IPS-20b (cell line): ENCODE results near the gene BNC2.
"Not testable (repeated sequence)": the region's sequence is repeated elsewhere in the genome, so short reads cannot be mapped to it uniquely, and the experiment has no call there.

ENCODE experiments used
- H3K27ac ChIP-seq: one replicate; pipeline ENCODE4 v1.5.1; 2013; ENCODE audit warnings: low read length
- H3K27me3 ChIP-seq: 2 replicates; pipeline ENCODE4 v1.6.1; 2013; ENCODE audit warnings: mild to moderate bottlenecking, low read length, inconsistent platforms; ENCODE audit not compliant: insufficient read depth
- H3K36me3 ChIP-seq: 2 replicates; pipeline ENCODE4 v1.6.1; 2013; ENCODE audit warnings: low read depth, mild to moderate bottlenecking, inconsistent platforms, low read length, moderate library complexity; ENCODE audit not compliant: insufficient read depth
- H3K4me1 ChIP-seq: 2 replicates; pipeline ENCODE4 v1.6.1; 2013; ENCODE audit warnings: mild to moderate bottlenecking, control low read depth, inconsistent platforms, low read length, moderate library complexity; ENCODE audit not compliant: insufficient read depth
- H3K4me3 ChIP-seq: 2 replicates; pipeline ENCODE4 v1.5.1; 2013; ENCODE audit warnings: mild to moderate bottlenecking, low read length, inconsistent platforms
- H3K9ac ChIP-seq: 2 replicates; pipeline ENCODE4 v1.6.1; 2013; ENCODE audit warnings: low read depth, mild to moderate bottlenecking, inconsistent platforms, low read length, moderate library complexity
- H3K9me3 ChIP-seq: 2 replicates; pipeline ENCODE4 v1.6.1; 2013; ENCODE audit warnings: mild to moderate bottlenecking, low read depth, low read length, inconsistent platforms; ENCODE audit not compliant: insufficient read depth

BNC2 gene

DNA sequence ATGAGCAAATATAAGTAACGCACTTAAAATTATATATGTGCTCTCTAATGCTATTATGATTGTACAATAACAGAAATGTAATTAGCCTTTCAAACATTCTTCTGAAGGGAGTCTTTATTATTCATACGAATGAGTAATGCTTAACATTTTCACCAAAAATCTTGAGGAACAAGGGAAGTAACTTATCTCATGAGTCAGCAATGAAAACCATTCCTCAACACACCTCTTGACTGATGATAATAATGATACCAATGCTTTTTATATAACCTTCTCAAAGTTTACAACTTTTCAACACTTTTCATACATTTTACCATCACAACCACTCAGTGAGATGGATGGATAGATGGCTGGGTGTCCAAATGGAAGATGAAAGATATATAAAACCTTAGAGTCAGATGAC is 369.3 kb downstream of the BNC2 start:
- Histone ChIP-seq H3K27ac (no peak overlapping the region), H3K9me3 (no peaks in the 10 kb centered on the region), H3K4me3 (no peak overlapping the region), H3K27me3 (no peaks in the 10 kb centered on the region), H3K36me3 (no peaks in the 10 kb centered on the region), H3K9ac (no peak overlapping the region), H3K4me1 (peaks cover 5% of the 10 kb centered on the region; the same call in 1 of the 2 replicates)

DNA sequence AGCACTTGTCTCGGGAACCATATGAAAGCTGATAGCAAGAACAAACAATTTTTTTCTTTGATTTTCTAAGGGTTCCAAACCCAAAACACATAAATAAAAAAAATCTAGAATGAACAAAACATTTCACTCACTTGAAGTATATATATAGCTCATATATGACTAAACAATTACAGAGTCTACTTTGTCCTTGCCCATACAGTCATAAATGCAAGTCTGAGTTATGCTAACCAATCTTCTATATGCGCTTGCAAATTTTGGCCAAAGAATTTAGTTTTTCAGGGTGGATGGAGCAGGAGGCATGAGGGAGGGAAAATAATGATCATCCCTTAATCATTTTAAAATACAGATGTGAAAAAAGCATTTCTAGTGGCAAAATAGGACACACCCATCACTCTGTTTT is 370.1 kb downstream of the BNC2 start:
- H3K27ac ChIP-seq, result no peak overlapping the region

DNA sequence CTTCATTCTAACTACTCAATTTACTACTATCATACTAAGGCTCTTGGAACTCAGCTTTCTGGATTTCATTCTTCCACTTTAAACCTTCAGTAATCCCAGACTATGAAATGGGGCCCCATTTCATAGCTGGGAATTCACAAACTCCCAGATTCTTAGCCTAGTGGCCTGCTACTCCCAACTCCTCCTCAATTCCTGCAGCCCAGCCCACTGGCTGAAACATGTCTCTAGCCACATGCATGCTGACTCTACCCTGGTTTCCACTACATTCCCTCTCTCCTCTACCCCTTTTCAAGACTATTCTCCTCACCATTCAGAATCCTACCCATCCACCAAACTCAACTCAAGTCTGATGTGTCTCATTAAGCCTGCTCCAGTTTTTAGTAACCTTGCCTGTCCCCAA is 370.6 kb downstream of the BNC2 start:
- Histone ChIP-seq H3K9me3 (no peaks in the 10 kb centered on the region), H3K27me3 (no peaks in the 10 kb centered on the region), H3K4me3 (no peak overlapping the region), H3K4me1 (no peaks in the 10 kb centered on the region), H3K9ac (no peak overlapping the region), H3K36me3 (no peaks in the 10 kb centered on the region), H3K27ac (no peak overlapping the region)

More for the DNA sequence above, 370.1 kb downstream of the BNC2 start:
- no peaks in the 10 kb centered on the region for H3K36me3 ChIP-seq
- no peaks in the 10 kb centered on the region for H3K9me3 ChIP-seq
- no peak overlapping the region for H3K4me3 ChIP-seq
- no peaks in the 10 kb centered on the region for H3K27me3 ChIP-seq
- H3K4me1 ChIP-seq, result no peaks in the 10 kb centered on the region; the same call in 1 of the 2 replicates
- H3K9ac ChIP-seq, result no peak overlapping the region

DNA sequence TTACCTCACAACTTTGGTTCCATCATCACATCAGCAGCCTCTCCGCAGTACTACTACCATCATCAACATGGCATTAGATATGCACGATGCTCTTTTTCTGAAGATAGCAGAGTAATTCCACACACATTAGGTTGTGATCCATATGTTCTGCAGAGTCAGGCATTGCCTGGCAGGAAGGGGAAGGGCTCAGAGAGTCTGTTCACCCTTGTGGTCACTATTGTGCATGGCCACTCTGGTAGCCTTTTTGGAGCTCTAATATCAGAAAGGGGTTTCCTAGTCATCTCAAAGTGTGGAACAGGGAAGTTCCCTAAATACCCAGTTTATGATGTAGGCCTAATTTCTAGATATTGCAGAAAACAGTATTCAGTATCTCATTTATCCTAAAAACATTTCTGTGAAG is 373.6 kb downstream of the BNC2 start:
- H3K27me3 ChIP-seq, result no peaks in the 10 kb centered on the region
- no peaks in the 10 kb centered on the region for H3K36me3 ChIP-seq
- H3K4me1 ChIP-seq, result no peaks in the 10 kb centered on the region; the same call in 1 of the 2 replicates
- no peaks in the 10 kb centered on the region for H3K9me3 ChIP-seq
- no peak overlapping the region for H3K9ac ChIP-seq
- no peak overlapping the region for H3K27ac ChIP-seq
- H3K4me3 ChIP-seq, result no peak overlapping the region

DNA sequence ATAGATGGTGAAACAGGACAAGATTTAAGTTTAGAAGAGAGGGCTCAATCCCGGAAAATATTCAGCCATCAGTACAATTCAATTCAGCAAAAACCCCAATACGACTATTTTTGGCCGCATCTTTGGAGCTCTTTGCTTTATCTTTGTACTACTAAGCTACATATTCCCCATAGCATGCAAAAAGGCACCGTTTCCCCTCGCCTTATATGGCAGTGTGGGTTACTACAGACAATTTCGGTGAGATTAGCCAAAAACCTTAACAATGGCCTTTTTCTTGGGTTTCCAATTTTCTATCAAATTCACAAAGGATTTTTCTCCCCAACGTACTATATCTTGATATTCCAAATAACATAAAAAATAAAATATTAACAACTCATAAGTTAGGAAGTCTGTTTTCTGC is 382.6 kb downstream of the BNC2 start:
- Histone ChIP-seq H3K27ac (no peak overlapping the region), H3K4me1 (peaks cover 40% of the 10 kb centered on the region), H3K4me3 (no peak overlapping the region), H3K36me3 (no peaks in the 10 kb centered on the region), H3K27me3 (no peaks in the 10 kb centered on the region), H3K9me3 (no peaks in the 10 kb centered on the region), H3K9ac (peak overlapping the region; percentile 34; the same call in 1 of the 2 replicates)

DNA sequence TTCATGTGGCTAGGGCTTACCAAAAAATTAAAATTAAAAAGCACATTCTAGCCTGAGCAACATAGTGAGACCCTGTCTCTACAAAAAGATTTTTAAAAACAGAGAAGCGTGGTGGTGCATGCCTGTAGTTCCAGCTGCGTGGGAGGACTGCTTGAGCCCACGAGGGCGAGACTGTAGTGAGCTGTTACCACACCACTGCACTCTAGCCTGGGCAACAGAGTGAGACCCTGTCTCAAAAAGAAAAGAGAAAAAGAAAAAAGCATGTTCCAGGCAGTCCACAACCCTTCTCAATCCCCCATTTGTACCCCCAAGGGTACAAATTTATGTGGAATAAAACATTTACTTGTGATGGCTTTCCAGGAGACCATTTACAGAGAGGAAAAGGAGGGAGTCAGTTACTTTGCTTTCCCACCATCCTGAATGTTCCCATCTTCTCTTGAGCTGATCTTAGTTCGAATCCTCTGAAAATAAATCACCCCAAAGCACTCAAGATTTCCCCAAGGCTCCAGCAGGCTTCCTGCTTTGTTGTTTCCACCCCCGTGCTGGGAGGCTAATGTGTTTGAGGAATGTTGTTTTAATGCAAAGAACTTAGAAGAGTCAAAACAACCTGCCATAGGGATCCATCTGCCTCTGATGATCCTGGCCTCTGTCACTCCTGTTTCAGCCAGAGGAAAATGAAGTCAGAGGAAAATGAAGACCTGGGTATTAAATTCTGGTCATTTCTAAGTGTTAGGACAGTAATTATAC is 384.7 kb downstream of the BNC2 start:
- Histone ChIP-seq H3K27ac (no peak overlapping the region), H3K4me1 (peaks cover 40% of the 10 kb centered on the region), H3K4me3 (peak overlapping the region; percentile 50; the same call in 1 of the 2 replicates), H3K9ac (peak overlapping the region; percentile 45; the same call in 1 of the 2 replicates), H3K27me3 (no peaks in the 10 kb centered on the region), H3K36me3 (no peaks in the 10 kb centered on the region), H3K9me3 (no peaks in the 10 kb centered on the region)

DNA sequence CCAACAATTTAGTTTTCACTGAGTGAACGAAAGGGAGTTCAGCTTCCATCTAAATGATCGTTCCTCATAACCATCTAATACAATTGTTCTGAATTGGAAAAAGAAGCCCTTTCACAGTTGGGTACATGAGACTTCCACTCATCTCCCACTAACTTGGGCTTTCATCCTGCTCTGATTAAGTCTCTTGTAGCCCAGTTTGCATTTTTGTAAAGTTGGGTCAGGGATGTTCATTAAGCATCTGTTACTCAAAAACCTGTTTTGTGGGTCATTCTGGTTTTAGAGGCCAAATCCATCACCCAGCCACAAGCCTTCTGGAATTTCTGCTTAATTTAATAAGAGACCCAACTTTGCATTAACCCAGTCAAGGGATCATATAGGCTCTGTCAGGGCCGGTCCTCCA is 385.3 kb downstream of the BNC2 start:
- no peak overlapping the region for H3K27ac ChIP-seq
- H3K9me3 ChIP-seq, result no peaks in the 10 kb centered on the region
- no peaks in the 10 kb centered on the region for H3K27me3 ChIP-seq
- H3K36me3 ChIP-seq, result no peaks in the 10 kb centered on the region
- H3K4me1 ChIP-seq, result peaks cover 40% of the 10 kb centered on the region
- H3K9ac ChIP-seq, result peak overlapping the region; percentile 45; the same call in 1 of the 2 replicates
- no peak overlapping the region; the same call in 1 of the 2 replicates for H3K4me3 ChIP-seq

DNA sequence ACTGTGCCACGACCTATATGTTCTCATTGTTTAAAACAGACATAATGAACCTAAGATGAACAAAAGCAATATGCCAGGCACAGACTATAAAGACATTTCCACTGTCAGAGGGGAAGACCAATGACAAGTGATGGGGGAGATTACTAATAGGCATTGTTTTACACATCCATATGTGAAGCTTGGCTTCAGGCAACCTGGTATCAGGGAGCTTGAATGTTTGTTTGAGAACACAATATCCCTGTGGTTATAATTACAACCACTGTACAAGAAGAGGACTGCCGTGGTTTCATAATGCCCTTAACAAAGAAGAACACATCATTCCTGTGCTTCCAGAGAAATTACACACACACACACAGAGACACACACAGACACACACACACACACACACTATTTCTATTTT is 385.7 kb downstream of the BNC2 start:
- H3K27ac ChIP-seq, result no peak overlapping the region
- no peaks in the 10 kb centered on the region for H3K36me3 ChIP-seq

DNA sequence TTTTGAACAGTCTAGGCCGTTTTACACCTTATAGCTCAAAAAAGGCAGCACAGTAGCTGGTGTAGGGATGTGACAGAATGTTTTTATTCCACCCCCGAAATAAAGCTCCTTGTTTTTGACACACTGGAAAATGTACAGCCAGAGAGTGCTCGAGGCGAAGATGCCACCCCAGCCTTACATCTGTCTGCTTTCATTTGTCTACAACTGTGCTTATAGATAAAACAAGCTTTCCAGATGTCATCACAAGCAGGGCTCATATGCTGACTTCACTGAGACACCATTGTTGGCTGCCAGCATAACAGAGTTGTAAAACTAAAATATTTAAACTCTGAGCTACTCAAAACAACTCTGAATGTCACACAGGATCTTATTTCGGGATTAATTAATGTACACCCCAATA is 386.3 kb downstream of the BNC2 start:
- peaks cover 40% of the 10 kb centered on the region for H3K4me1 ChIP-seq
- no peak overlapping the region for H3K4me3 ChIP-seq
- H3K27me3 ChIP-seq, result no peaks in the 10 kb centered on the region
- no peaks in the 10 kb centered on the region for H3K9me3 ChIP-seq
- H3K9ac ChIP-seq, result no peak overlapping the region
- no peak overlapping the region for H3K27ac ChIP-seq
- no peaks in the 10 kb centered on the region for H3K36me3 ChIP-seq

More for the DNA sequence above, 385.7 kb downstream of the BNC2 start:
- H3K4me3 ChIP-seq, result no peak overlapping the region
- H3K4me1 ChIP-seq, result peaks cover 40% of the 10 kb centered on the region
- no peaks in the 10 kb centered on the region for H3K27me3 ChIP-seq
- H3K9me3 ChIP-seq, result no peaks in the 10 kb centered on the region
- 0 out of 2 replicates have a peak overlapping the region, but pooled peaks have one; percentile 45 for H3K9ac ChIP-seq

DNA sequence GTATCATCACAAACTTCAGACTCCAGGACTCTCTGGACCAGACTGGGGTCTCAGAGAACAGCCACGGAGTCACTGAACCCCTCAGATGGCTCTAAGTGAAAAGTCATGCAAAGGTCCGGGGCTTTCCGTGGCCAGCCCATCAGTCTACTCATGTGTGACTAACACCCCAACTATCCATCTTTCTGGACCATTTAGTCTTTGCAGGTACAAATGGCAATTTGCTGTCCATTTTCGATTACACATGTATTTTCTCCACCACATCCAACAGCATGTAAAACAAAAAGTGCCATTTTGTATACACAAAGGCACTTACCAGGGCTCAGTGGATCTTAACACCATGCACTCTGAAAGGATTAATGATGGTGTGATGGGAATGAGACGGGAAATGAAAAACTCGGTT is 387.7 kb downstream of the BNC2 start:
- Histone ChIP-seq H3K27ac (no peak overlapping the region), H3K9me3 (no peaks in the 10 kb centered on the region), H3K4me3 (no peak overlapping the region), H3K4me1 (peaks cover 31% of the 10 kb centered on the region), H3K27me3 (no peaks in the 10 kb centered on the region), H3K9ac (no peak overlapping the region), H3K36me3 (no peaks in the 10 kb centered on the region)

DNA sequence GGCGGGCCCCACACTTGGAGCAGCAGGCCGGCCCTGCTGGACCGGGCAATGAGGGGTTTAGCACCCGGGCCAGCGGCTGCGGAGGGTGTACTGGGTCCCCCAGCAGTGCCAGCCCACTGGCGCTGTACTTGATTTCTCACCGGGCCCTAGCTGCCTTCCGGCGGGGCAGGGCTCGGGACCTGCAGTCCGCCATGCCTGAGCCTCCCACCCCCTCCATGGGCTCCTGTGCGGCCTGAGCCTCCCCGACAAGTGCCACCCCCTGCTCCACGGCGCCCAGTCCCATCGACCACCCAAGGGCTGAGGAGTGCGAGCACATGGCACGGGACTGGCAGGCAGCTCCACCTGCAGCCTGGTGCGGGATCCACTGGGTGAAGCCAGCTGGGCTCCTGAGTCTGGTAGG is 389.9 kb downstream of the BNC2 start:
- not testable (repeated sequence) for H3K27ac ChIP-seq, H3K9ac ChIP-seq, H3K4me3 ChIP-seq, H3K9me3 ChIP-seq, H3K27me3 ChIP-seq, H3K36me3 ChIP-seq
- peaks cover 19% of the 10 kb centered on the region for H3K4me1 ChIP-seq

DNA sequence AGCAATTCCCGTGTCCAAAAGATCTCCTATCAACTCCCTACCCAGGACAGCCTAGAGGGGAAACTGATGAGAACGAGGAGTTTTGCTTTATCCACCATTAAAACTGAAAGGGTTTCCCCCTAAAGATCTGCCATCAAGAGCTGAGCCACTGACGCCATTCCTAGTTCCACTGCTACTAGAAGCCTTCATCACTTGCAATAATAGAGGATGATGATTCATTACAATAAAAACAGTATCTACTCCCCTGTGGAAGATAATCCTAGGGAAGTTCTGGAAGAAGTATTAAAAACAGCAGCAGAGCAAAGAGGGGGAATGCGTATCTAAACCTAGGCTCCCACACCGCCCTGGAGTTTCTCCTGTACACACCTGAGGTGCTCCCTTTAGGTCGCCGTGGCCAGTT is 394.5 kb downstream of the BNC2 start:
- Histone ChIP-seq H3K36me3 (no peaks in the 10 kb centered on the region), H3K27ac (no peak overlapping the region), H3K9ac (no peak overlapping the region), H3K4me1 (peaks cover 5% of the 10 kb centered on the region; the same call in 1 of the 2 replicates), H3K27me3 (no peaks in the 10 kb centered on the region), H3K4me3 (no peak overlapping the region), H3K9me3 (peaks cover under 1% of the 10 kb centered on the region; the same call in 1 of the 2 replicates)
